DOHH2 (cell line): Measurements from ENCODE around the gene VPS4B.

ENCODE experiments used
- EZH2phosphoT487 ChIP-seq: fragments of 200-600 bp; sonication (generic); IDR thresholded peaks from 2 replicates; pipeline ENCODE4 v1.6.1; 2017; ENCODE audit warnings: borderline replicate concordance, mild to moderate bottlenecking, antibody characterized with exemption, low read length, moderate library complexity, mixed read lengths
- TF ChIP-seq, protein P1 (sequence below): fragments of 200-600 bp; sonication (generic); IDR thresholded peaks from one replicate; pipeline ENCODE4 v1.5.1; 2014; ENCODE audit warnings: antibody characterized with exemption, mild to moderate bottlenecking, low read depth, low read length; ENCODE audit not compliant: poor library complexity, severe bottlenecking

GRCh38 chr18:63346031-63346430 lies 76.2 kb downstream of the VPS4B start:
- TF ChIP-seq, protein P1, sequence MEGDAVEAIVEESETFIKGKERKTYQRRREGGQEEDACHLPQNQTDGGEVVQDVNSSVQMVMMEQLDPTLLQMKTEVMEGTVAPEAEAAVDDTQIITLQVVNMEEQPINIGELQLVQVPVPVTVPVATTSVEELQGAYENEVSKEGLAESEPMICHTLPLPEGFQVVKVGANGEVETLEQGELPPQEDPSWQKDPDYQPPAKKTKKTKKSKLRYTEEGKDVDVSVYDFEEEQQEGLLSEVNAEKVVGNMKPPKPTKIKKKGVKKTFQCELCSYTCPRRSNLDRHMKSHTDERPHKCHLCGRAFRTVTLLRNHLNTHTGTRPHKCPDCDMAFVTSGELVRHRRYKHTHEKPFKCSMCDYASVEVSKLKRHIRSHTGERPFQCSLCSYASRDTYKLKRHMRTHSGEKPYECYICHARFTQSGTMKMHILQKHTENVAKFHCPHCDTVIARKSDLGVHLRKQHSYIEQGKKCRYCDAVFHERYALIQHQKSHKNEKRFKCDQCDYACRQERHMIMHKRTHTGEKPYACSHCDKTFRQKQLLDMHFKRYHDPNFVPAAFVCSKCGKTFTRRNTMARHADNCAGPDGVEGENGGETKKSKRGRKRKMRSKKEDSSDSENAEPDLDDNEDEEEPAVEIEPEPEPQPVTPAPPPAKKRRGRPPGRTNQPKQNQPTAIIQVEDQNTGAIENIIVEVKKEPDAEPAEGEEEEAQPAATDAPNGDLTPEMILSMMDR = no peak
- no peak for TF ChIP-seq EZH2phosphoT487
